Astrocyte of the spinal cord (primary cell): ENCODE measurements around the gene SLC39A7.

ENCODE experiments used
- DNase-seq: peaks from one replicate; pipeline ENCODE4 v3.0.0; 2011; ENCODE audit warnings: low read depth, low spot score
- H3K4me3 ChIP-seq: 2 replicates; pipeline ENCODE4 v1.5.1; 2011; ENCODE audit warnings: low read depth, mild to moderate bottlenecking, low read length, moderate library complexity
- in situ Hi-C: cut with HindIII; loops from 2 replicates; pipeline ENCODE4 v1.10.0; 2017; ENCODE audit warnings: low sequenced_read_pairs
- TF ChIP-seq, protein P1 (sequence below): IDR thresholded peaks from 2 replicates; pipeline ENCODE4 v1.5.1; 2012; ENCODE audit warnings: low read depth, mild to moderate bottlenecking, low read length, inconsistent platforms

SLC39A7 gene

DNA sequence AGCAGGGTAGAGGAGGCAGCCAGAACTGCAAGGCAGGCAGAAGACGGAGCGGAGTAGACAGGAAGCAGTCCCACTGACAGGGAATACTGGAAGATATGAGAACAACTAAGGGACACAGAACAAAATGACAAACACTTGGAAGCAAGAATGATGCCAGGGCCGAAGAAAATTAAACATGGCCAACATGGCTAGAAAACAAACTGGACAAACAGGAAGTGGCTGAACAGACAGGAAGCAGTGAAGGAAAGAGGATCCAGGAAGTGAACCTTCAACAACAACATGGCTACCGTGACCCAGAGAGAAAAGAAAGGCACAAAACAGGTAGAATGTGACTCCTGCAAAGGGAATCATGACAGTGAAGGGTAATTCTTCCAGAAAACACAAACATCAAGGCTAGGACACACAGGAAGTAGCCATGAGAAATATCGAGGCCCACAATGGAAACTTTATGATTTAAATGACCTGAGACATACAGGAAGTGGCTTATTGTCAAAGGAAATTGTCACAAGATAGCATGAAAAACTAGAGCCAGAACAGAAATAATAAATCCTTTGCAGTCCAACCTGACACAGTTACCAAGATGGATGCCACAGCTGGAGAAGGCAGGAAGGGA lies 17.5 kb upstream of the SLC39A7 start:
- TF ChIP-seq, protein P1, sequence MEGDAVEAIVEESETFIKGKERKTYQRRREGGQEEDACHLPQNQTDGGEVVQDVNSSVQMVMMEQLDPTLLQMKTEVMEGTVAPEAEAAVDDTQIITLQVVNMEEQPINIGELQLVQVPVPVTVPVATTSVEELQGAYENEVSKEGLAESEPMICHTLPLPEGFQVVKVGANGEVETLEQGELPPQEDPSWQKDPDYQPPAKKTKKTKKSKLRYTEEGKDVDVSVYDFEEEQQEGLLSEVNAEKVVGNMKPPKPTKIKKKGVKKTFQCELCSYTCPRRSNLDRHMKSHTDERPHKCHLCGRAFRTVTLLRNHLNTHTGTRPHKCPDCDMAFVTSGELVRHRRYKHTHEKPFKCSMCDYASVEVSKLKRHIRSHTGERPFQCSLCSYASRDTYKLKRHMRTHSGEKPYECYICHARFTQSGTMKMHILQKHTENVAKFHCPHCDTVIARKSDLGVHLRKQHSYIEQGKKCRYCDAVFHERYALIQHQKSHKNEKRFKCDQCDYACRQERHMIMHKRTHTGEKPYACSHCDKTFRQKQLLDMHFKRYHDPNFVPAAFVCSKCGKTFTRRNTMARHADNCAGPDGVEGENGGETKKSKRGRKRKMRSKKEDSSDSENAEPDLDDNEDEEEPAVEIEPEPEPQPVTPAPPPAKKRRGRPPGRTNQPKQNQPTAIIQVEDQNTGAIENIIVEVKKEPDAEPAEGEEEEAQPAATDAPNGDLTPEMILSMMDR = no peak
- no peak for DNase-seq
- no peak overlapping the region for H3K4me3 ChIP-seq
- in situ Hi-C loops = no loop called here

DNA sequence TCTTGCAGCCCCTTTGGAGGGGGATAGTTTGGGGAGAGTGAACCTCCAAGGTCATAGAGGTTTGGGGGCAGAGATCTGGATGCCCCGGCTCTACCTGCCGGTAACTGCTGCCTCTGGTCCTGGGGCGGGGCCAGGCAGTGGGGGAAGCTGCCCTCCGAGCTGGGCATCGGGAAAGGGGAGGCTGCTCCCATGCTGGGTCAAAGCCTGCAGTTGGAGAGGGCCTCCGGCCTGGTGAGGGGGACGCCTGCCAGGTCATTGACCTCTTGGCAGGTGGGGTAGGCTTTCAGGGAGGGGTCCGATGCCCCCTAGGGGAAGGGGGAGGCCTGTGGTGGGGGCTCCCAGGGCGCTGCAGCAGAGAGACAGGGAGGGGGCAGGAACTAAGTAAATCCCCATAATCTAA lies 15.5 kb upstream of the SLC39A7 start:
- TF ChIP-seq, protein P1 = no peak
- no peak for DNase-seq
- H3K4me3 ChIP-seq = no peak overlapping the region
- in situ Hi-C loops = no loop called here

DNA sequence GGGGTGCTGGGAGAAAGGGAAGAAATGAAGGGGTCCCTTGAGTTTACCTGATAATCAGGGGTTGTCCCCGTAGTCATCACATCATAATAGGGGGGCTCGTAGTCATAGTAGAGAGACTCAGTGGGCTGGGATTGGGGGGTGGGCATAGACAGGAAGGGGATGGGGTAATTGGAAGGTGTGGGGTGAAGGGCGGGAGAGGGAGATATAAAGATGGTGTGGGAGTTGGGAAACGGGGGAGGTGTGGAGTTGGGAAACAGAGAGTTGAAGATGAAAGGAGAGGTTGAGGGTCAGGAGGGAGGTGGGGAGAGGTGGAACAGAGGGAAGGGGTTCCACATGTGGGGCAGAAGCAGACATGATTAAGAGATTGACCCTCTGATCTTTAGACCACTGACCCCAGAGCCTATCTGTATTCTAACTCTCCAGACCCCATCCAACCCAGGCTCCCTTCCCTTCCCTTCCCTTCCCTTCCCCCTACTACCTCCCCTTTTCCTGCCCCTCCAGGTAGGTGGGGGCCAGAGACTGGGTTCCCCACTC lies 14.9 kb upstream of the SLC39A7 start:
- H3K4me3 ChIP-seq = no peak overlapping the region
- in situ Hi-C loops = no loop called here
- TF ChIP-seq, protein P1 = no peak
- no peak for DNase-seq

DNA sequence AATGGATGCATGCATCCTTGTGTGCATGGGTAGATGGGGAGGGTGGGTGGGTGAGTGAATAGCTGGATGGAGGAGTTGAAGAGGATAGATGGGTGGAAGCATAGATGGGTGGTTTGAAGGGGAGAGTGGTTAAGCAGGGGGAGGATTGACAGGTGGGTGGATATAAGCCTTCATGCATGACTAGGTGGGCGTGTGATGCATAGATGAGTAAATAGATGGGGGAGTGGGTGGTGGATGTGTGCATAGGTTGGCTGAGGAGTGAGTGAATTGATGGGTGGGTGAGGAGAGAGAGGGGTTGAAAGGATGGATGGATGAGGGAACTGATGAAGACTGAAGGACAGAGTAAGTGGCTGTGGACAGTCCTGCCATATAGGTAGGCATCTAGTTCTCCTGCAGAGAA lies 12.9 kb upstream of the SLC39A7 start:
- TF ChIP-seq, protein P1 = no peak
- in situ Hi-C loops = no loop called here
- DNase-seq = no peak
- no peak overlapping the region for H3K4me3 ChIP-seq

DNA sequence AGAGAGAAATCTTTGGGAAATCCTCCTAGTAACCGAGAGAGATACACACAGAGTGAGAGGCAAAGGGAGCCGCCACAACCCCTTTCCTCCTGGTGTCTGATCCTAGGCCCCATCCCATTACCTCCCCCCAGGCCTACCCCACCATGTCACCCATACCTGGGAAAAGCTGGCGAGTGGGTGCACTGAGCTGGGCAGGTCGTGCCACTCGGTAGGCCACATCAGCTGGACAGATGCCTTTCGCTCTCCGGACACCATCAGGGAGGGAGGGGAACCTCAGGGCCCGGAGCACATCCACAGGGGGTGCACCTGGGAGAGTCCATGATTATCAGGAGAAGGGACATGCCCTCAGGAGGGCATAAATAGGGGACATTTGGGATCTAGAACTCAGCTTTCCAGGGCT lies 11.5 kb upstream of the SLC39A7 start:
- no peak overlapping the region for H3K4me3 ChIP-seq

DNA sequence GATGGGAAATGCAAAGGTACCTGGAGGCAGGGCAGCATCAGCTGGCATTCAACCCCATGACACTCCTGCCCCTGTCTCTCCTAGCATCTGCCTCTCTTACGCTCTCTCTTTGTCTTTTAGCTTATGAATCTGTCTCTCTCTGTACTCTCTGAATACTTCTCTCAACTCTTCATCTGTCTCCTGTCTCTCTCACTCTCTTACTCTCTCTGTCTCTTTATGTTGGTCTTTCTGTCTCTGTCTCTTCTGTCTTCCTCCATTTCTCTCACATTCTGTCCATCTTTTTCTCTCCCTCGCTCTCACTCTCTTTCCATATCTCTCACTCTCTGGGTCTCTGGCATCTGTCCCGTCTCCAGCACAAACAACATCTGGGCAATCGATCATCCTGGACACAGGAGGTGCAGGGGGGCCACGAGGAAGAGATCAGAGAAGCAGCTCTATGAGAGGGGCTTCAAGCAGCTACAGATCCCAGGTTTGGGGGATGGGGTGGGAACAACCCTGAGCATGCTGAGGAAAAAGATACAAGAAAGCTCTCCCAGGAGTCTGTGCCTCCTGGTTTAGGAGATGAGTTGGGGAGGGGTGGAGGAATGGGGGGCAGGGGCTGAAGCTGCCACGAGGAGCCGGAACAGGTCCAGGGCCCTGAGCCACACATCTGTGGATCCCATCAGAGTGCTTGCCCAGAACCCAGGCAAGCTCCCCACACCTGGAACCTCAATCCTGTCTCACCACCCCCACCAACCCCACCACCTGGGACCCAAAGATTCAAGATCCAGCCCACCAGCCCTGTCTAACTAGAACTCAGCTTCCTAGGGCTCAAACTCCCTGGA lies 10.8 kb upstream of the SLC39A7 start:
- H3K4me3 ChIP-seq = no peak overlapping the region
- in situ Hi-C loops = no loop called here
- DNase-seq = no peak
- TF ChIP-seq, protein P1 = no peak

More for the DNA sequence above, 11.5 kb upstream of the SLC39A7 start:
- TF ChIP-seq, protein P1 = no peak
- no peak for DNase-seq
- in situ Hi-C loops = no loop called here
